ENCODE measurements around the gene TAL2. TPM values are rescaled to one million over a fixed set of nuclear protein-coding genes. Genes with fewer than 3 reads are reported as not detected.

TAL2 gene
- total RNA-seq, 1 experiment from 2014 or later: 0.50 TPM

DNA sequence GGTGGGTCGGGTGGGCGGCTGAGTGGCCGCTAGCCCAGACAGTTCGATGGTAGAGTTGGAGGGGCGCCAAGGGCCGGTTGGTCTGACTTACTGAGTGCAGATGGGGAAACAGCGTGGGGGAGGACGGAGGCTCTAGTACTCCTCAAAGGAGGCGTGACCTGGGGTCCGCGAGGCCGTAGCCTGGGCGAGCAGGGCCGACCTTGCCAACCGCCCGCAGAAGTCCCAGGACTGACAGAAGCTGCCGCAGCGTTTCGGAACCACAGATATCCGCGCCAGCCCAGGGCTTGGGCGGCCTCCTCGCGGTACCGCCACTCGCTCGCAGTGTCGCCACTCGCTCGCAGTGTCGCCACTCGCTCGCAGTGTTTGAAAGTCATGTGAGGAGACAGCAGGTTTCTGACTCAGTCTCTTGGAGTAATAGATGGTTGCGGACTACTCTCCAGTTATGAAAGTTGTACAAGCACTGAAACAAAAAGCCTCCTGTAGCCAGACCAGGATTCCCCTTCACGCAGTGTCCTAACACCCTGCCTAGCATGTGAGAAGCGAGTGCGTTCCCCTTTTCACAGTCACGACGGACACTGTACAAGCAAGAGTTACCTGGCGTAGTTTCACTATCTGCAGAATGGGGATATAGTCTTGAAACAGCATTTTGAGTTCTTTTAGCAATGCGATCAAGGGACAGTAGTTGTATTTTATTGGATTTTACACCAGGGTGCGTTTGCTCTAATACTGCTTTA is 32.8 kb downstream of the TAL2 start:
- Histone ChIP-seq H3K79me2 (ENCODE audit: insufficient read depth, low read length) (no peaks in the 10 kb centered on the region), H3K4me2 (ENCODE audit: insufficient read depth, insufficient read length, low read length) (peak overlapping the region; percentile 88), H4K91ac (ENCODE audit: insufficient read length, low read depth, low read length) (no peak overlapping the region), H2BK120ac (ENCODE audit: low read depth, low read length, poor library complexity, severe bottlenecking) (no peak overlapping the region), H3K23me2 (ENCODE audit: insufficient read length, low read depth, low read length, poor library complexity, severe bottlenecking) (peaks cover 11% of the 10 kb centered on the region), H2AK5ac (ENCODE audit: insufficient read length, low read length) (no peak overlapping the region), H2BK15ac (ENCODE audit: low read depth, low read length) (no peak overlapping the region), H3K27me3 (ENCODE audit: insufficient read depth, low read length) (peaks cover 15% of the 10 kb centered on the region; the same call in 1 of the 2 replicates), H3K4ac (ENCODE audit: low read depth, low read length) (no peak overlapping the region), H3K79me1 (ENCODE audit: insufficient read depth, low read depth, low read length, poor library complexity, severe bottlenecking) (no peaks in the 10 kb centered on the region), H3K4me1 (ENCODE audit: insufficient read depth, low read length) (no peaks in the 10 kb centered on the region), H2AFZ (ENCODE audit: low read length) (no peak overlapping the region), H3K9me3 (ENCODE audit: control insufficient read depth, low read depth, low read length) (no peaks in the 10 kb centered on the region), H4K20me1 (ENCODE audit: control insufficient read depth, insufficient read depth, insufficient read length) (no peaks in the 10 kb centered on the region), H3K9ac (ENCODE audit: extremely low read depth, insufficient read length, low read length) (peak overlapping the region; percentile 29), H3K14ac (ENCODE audit: insufficient read depth, low read length) (no peak overlapping the region), H3K56ac (ENCODE audit: insufficient read length, low read depth, low read length) (no peak overlapping the region), H3K18ac (ENCODE audit: insufficient read length, low read depth, low read length) (no peak overlapping the region), H2BK20ac (ENCODE audit: low read depth, low read length, poor library complexity, severe bottlenecking) (no peak overlapping the region), H2BK12ac (ENCODE audit: insufficient read length, low read depth, low read length) (no peak overlapping the region), H2BK5ac (ENCODE audit: insufficient read length, low read length) (no peak overlapping the region), H4K5ac (ENCODE audit: insufficient read length, low read depth, low read length) (no peak overlapping the region), H3T11ph (ENCODE audit: low read length) (no peak overlapping the region), H4K8ac (replicated peaks; ENCODE audit: insufficient read length, low read depth, low read length) (no peak overlapping the region), H3K23ac (ENCODE audit: insufficient read length, low read depth, low read length) (no peak overlapping the region), H3K27ac (ENCODE audit: insufficient read length, low read depth, low read length) (no peak overlapping the region)
- H3K27ac Mint-ChIP-seq: no peak overlapping the region
- peak; percentile 61 for DNase-seq
- H3K4me3 Mint-ChIP-seq: peak overlapping the region; percentile 78 to 87
- TF ChIP-seq, protein P1, sequence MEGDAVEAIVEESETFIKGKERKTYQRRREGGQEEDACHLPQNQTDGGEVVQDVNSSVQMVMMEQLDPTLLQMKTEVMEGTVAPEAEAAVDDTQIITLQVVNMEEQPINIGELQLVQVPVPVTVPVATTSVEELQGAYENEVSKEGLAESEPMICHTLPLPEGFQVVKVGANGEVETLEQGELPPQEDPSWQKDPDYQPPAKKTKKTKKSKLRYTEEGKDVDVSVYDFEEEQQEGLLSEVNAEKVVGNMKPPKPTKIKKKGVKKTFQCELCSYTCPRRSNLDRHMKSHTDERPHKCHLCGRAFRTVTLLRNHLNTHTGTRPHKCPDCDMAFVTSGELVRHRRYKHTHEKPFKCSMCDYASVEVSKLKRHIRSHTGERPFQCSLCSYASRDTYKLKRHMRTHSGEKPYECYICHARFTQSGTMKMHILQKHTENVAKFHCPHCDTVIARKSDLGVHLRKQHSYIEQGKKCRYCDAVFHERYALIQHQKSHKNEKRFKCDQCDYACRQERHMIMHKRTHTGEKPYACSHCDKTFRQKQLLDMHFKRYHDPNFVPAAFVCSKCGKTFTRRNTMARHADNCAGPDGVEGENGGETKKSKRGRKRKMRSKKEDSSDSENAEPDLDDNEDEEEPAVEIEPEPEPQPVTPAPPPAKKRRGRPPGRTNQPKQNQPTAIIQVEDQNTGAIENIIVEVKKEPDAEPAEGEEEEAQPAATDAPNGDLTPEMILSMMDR (conservative IDR thresholded peaks at IDR 0.05): no peak
- no peaks in the 10 kb centered on the region for H3K9me3 Mint-ChIP-seq
- H3K27me3 Mint-ChIP-seq (ENCODE audit: low read depth): peaks cover 55% of the 10 kb centered on the region
- peaks cover 16 to 17% of the 10 kb centered on the region in 2 experiments for H3K4me1 Mint-ChIP-seq
- no CpG with 5 or more reads among the region's 42 CpGs for WGBS (ENCODE audit: extremely low coverage, insufficient read length, low lambda C conversion rate)
- H3K36me3 Mint-ChIP-seq (ENCODE audit: insufficient read depth in 1 of 3, low read depth in 3 of 3): no peaks in the 10 kb centered on the region

Data from H9 (cell line).